GM12878 (cell line): Measurements from ENCODE around the gene RCC2. TPM values are rescaled to one million over a fixed set of nuclear protein-coding genes. Genes with fewer than 3 reads are reported as not detected.

Experiments
- ATAC-seq: fragments of 200-7000 bp; cut with Tn5 transposase; 3 replicates; pipeline ENCODE4 v1.9.1; 2020; ENCODE audit warnings: mild to moderate bottlenecking, moderate library complexity
- BruUV-seq: library from RNA; stranded (reverse); fragments of 400-500 nt; replicated peaks from 2 replicates; lab custom pipeline; 2021; lab: Mats Ljungman, UMichigan
- CTCF ChIA-PET: fragments of 300-600 bp; sonication (Branson Sonifier 250); formaldehyde crosslinking; extraction: SDS; loops from one replicate; lab custom pipeline; 2021; ENCODE audit warnings: inconsistent platforms; lab: Yijun Ruan, JAX
- POLR2A ChIA-PET: fragments of 350-600 bp; formaldehyde crosslinking; extraction: SDS; loops from one replicate; lab custom pipeline; 2021; ENCODE audit warnings: inconsistent platforms; lab: Charles Lee
- RAD21 ChIA-PET: fragments of 300-600 bp; sonication (Branson Sonifier 250); formaldehyde crosslinking; loops from one replicate; lab custom pipeline; 2023; ENCODE audit warnings: antibody characterized with exemption; ENCODE audit not compliant: unreplicated experiment; lab: Charles Lee
- SMC1A ChIA-PET: fragments of 300-600 bp; sonication (Branson Sonifier 250); formaldehyde crosslinking; loops from one replicate; lab custom pipeline; 2023; ENCODE audit not compliant: unreplicated experiment, uncharacterized antibody; lab: Charles Lee
- DNase-seq: peaks from one replicate; pipeline ENCODE4 v3.0.0-alpha.2; 2011; ENCODE audit warnings: low read depth, low spot score
- FAIRE-seq: peaks from 3 replicates; lab custom pipeline; 2011; peaks lifted over from hg19 to GRCh38; lab: Jason Lieb, UNC
- H2AFZ ChIP-seq: 2 replicates; pipeline ENCODE4 v1.6.0; 2011; ENCODE audit warnings: low read depth, low read length, control low read depth; ENCODE audit not compliant: control insufficient read depth
- H3K27ac ChIP-seq: 2 replicates; pipeline ENCODE4 v1.5.1; 2011; ENCODE audit warnings: control low read depth; ENCODE audit not compliant: control insufficient read depth, insufficient read depth
- H3K27me3 ChIP-seq, 2 experiments: replicated peaks in 1 of 2; 2 replicates each; pipeline versions ENCODE4 v1.6.0 to v1.6.1; 2011; ENCODE audit warnings: low read length in 1 of 2; ENCODE audit not compliant: control insufficient read depth in 2 of 2, insufficient read depth in 2 of 2
- H3K36me3 ChIP-seq, 2 experiments: 2 replicates each; pipeline ENCODE4 v1.5.1; 2011; ENCODE audit warnings: low read length in 1 of 2; ENCODE audit not compliant: control insufficient read depth in 2 of 2, insufficient read depth in 2 of 2
- H3K4me1 ChIP-seq: 2 replicates; pipeline ENCODE4 v1.6.1; 2011; ENCODE audit warnings: mild to moderate bottlenecking, low read length, moderate library complexity, mixed read lengths; ENCODE audit not compliant: control insufficient read depth, insufficient read depth
- H3K4me2 ChIP-seq: 2 replicates; pipeline ENCODE4 v1.6.0; 2011; ENCODE audit warnings: control low read depth; ENCODE audit not compliant: control insufficient read depth, insufficient read depth
- H3K4me3 ChIP-seq: fragments of 200-600 bp; sonication (generic); 2 replicates; pipeline ENCODE4 v1.5.1; 2016
- H3K79me2 ChIP-seq: 2 replicates; pipeline ENCODE4 v1.6.0; 2011; ENCODE audit warnings: low read length; ENCODE audit not compliant: control insufficient read depth, insufficient read depth
- H3K9ac ChIP-seq: 2 replicates; pipeline ENCODE4 v1.8.0; 2011; ENCODE audit warnings: low read length, control low read depth, mixed read lengths; ENCODE audit not compliant: control insufficient read depth, insufficient read depth
- H3K9me3 ChIP-seq: replicated peaks from 3 replicates; pipeline ENCODE4 v1.5.1; 2011; ENCODE audit warnings: mild to moderate bottlenecking, low read length; ENCODE audit not compliant: control insufficient read depth, insufficient read depth
- H4K20me1 ChIP-seq: 2 replicates; pipeline ENCODE4 v1.6.0; 2011; ENCODE audit not compliant: control insufficient read depth, insufficient read depth
- BCL11A ChIP-seq: IDR thresholded peaks from 2 replicates; pipeline ENCODE4 v1.6.1; 2011; ENCODE audit warnings: low read depth, low read length
- FOXM1 ChIP-seq: IDR thresholded peaks from 2 replicates; pipeline ENCODE4 v1.6.1; 2012; ENCODE audit warnings: low read depth, mild to moderate bottlenecking, inconsistent platforms, low read length, moderate library complexity
- KLF5 ChIP-seq: fragments of 450-650 bp; IDR thresholded peaks from 2 replicates; pipeline ENCODE4 v1.6.1; 2014; ENCODE audit warnings: mild to moderate bottlenecking; ENCODE audit not compliant: partially characterized antibody
- NFIC ChIP-seq: IDR thresholded peaks from 2 replicates; pipeline ENCODE4 v1.6.1; 2012; ENCODE audit warnings: low read depth, mild to moderate bottlenecking, inconsistent platforms, low read length, moderate library complexity
- PAX8 ChIP-seq: fragments of 450-650 bp; IDR thresholded peaks from 2 replicates; pipeline ENCODE4 v1.6.1; 2017; ENCODE audit warnings: mild to moderate bottlenecking, moderate library complexity
- SPI1 ChIP-seq: IDR thresholded peaks from 2 replicates; pipeline ENCODE4 v1.6.1; 2011; ENCODE audit warnings: low read depth, mild to moderate bottlenecking, low read length, moderate library complexity, borderline replicate concordance; ENCODE audit not compliant: insufficient read depth
- SREBF1 ChIP-seq: IDR thresholded peaks from 2 replicates; pipeline ENCODE4 v1.6.1; 2012; ENCODE audit warnings: mild to moderate bottlenecking, low read length
- ZBED1 ChIP-seq: IDR thresholded peaks from 2 replicates; pipeline ENCODE4 v1.6.1; 2016; ENCODE audit warnings: borderline replicate concordance
- ZNF622 ChIP-seq: fragments of 450-650 bp; IDR thresholded peaks from 2 replicates; pipeline ENCODE4 v1.6.1; 2017; ENCODE audit warnings: mild to moderate bottlenecking, inconsistent platforms
- WGBS: methylation state at CpG from one replicate; pipeline ENCODE4 v1.1.6; 2016; ENCODE audit warnings: low lambda C conversion rate; ENCODE audit not compliant: insufficient replicate concordance, insufficient coverage; ENCODE audit errors: missing lambda C conversion rate; 5-methylcytosine and 5-hydroxymethylcytosine counted together
- in situ Hi-C: fragments of 300-500 bp; cut with MboI; formaldehyde crosslinking; loops from 9 replicates; pipeline ENCODE4 v1.14.3; 2018; ENCODE audit warnings: mixed read lengths
- intact Hi-C: fragments of 100-400 bp; cut with micrococcal nuclease; formaldehyde crosslinking; loops from one replicate; pipeline ENCODE4 v1.14.2; 2022; ENCODE audit not compliant: unreplicated experiment
- polyA plus RNA-seq, 11 experiments: library from polyadenylated mRNA; depleted of rRNA in 4 of 11; unstranded in 6 of 11; stranded (reverse) in 5 of 11; fragments of >200 nt; fragmentation: Nextera tagmentation in 4 of 11; fragmentation: Illumina TruSeq in 1 of 11; extraction: Ambion mirVana in 4 of 11; extraction: Trizol in 1 of 11; gene quantifications; 1 replicate in 1 of 11; 2 replicates in 10 of 11; pipeline versions ENCODE4 v1.2.1 to v1.2.3, GENCODE V29; 2011 to 2016; ENCODE audit warnings: inconsistent platforms in 2 of 11, missing spikeins in 2 of 11, low read depth in 1 of 11
- total RNA-seq, 4 experiments: library from RNA; depleted of rRNA in 3 of 4; stranded (reverse); fragments of >200 nt in 3 of 4; fragmentation: Illumina TruSeq in 1 of 4; extraction: Trizol in 1 of 4; gene quantifications; 2 replicates each; pipeline versions ENCODE4 v1.2.1 to v1.2.3, GENCODE V29; 2013 to 2021
- TF ChIP-seq, protein P1 (sequence below): IDR thresholded peaks from 2 replicates; pipeline ENCODE4 v1.6.1; 2012; ENCODE audit warnings: mild to moderate bottlenecking, low read depth, low read length
- TF ChIP-seq, protein P2 (sequence below): fragments of 450-650 bp; IDR thresholded peaks from 2 replicates; pipeline ENCODE4 v1.6.1; 2016; ENCODE audit warnings: mild to moderate bottlenecking
- TF ChIP-seq, protein P3 (sequence below): IDR thresholded peaks from 2 replicates; pipeline ENCODE4 v1.6.1; 2011; ENCODE audit warnings: low read depth, low read length, improper control_type of control experiment, borderline replicate concordance
- TF ChIP-seq, protein P4 (sequence below): IDR thresholded peaks from 2 replicates; pipeline ENCODE4 v1.6.1; 2012; ENCODE audit warnings: low read depth, low read length, improper control_type of control experiment
- TF ChIP-seq, protein P5 (sequence below): fragments of 450-650 bp; conservative IDR thresholded peaks from 2 replicates; pipeline ENCODE4 v1.6.1; 2017; ENCODE audit warnings: mild to moderate bottlenecking, moderate library complexity
- TF ChIP-seq, protein P6 (sequence below): IDR thresholded peaks from 2 replicates; pipeline ENCODE4 v1.6.1; 2011; ENCODE audit warnings: borderline replicate concordance, low read depth, mild to moderate bottlenecking, moderate library complexity, low read length; ENCODE audit not compliant: insufficient read depth, poor library complexity, severe bottlenecking

The RCC2 gene
- total and polyA plus RNA-seq, 10 of the 15 experiments (the other 5 are each of a cell fraction or from before 2014, with no cell fraction given) = 10.7 to 176 (median 85.5) TPM

DNA sequence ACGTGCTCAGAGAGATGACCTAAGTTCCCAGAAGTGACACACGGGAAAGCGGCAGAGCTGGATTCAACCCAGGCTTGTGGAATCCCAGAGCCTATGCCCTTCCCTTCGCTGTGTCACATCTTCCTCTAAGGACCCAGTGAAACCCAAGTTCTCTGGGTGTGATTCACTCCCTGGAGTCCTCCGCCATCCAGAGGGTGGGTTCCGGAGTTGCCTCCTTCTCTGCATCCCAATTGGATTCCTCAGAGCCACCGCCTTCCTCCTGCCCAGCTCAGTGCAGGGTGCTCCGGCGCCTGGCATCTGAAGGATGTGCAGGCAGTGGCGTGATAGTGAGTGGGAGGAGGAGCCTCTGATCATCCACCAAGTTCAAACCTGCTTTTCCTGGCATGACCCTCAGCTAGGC, 20.7 kb upstream of the RCC2 start:
- Histone ChIP-seq H3K27ac (no peak overlapping the region), H3K79me2 (no peaks in the 10 kb centered on the region), H3K36me3 (no peaks in the 10 kb centered on the region), H3K4me1 (no peaks in the 10 kb centered on the region), H3K9me3 (no peaks in the 10 kb centered on the region), H3K27me3 (no peaks in the 10 kb centered on the region), H4K20me1 (no peaks in the 10 kb centered on the region), H3K4me3 (no peak overlapping the region), H2AFZ (no peak overlapping the region), H3K4me2 (no peak overlapping the region), H3K9ac (no peak overlapping the region)
- ChIA-PET POLR2A (no interaction called here), RAD21 (no interaction called here), SMC1A (no interaction called here), CTCF (no interaction called here)
- WGBS = 72% methylated on average over 10 of the region's 10 CpGs
- DNase-seq = no peak
- in situ Hi-C loops = no loop called here
- BruUV-seq = no TSS peak
- no peak for ATAC-seq
- intact Hi-C loops = no loop called here
- FAIRE-seq = no peak
- no peak for TF ChIP-seq KLF5
- TF ChIP-seq, protein P1, sequence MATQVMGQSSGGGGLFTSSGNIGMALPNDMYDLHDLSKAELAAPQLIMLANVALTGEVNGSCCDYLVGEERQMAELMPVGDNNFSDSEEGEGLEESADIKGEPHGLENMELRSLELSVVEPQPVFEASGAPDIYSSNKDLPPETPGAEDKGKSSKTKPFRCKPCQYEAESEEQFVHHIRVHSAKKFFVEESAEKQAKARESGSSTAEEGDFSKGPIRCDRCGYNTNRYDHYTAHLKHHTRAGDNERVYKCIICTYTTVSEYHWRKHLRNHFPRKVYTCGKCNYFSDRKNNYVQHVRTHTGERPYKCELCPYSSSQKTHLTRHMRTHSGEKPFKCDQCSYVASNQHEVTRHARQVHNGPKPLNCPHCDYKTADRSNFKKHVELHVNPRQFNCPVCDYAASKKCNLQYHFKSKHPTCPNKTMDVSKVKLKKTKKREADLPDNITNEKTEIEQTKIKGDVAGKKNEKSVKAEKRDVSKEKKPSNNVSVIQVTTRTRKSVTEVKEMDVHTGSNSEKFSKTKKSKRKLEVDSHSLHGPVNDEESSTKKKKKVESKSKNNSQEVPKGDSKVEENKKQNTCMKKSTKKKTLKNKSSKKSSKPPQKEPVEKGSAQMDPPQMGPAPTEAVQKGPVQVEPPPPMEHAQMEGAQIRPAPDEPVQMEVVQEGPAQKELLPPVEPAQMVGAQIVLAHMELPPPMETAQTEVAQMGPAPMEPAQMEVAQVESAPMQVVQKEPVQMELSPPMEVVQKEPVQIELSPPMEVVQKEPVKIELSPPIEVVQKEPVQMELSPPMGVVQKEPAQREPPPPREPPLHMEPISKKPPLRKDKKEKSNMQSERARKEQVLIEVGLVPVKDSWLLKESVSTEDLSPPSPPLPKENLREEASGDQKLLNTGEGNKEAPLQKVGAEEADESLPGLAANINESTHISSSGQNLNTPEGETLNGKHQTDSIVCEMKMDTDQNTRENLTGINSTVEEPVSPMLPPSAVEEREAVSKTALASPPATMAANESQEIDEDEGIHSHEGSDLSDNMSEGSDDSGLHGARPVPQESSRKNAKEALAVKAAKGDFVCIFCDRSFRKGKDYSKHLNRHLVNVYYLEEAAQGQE = no peak
- TF ChIP-seq ZBED1 = no peak
- no peak for TF ChIP-seq BCL11A
- no peak for TF ChIP-seq FOXM1
- TF ChIP-seq SREBF1 = no peak
- TF ChIP-seq, protein P2, sequence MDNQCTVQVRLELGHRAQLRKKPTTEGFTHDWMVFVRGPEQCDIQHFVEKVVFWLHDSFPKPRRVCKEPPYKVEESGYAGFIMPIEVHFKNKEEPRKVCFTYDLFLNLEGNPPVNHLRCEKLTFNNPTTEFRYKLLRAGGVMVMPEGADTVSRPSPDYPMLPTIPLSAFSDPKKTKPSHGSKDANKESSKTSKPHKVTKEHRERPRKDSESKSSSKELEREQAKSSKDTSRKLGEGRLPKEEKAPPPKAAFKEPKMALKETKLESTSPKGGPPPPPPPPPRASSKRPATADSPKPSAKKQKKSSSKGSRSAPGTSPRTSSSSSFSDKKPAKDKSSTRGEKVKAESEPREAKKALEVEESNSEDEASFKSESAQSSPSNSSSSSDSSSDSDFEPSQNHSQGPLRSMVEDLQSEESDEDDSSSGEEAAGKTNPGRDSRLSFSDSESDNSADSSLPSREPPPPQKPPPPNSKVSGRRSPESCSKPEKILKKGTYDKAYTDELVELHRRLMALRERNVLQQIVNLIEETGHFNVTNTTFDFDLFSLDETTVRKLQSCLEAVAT = no peak
- TF ChIP-seq NFIC = no peak
- TF ChIP-seq, protein P3, sequence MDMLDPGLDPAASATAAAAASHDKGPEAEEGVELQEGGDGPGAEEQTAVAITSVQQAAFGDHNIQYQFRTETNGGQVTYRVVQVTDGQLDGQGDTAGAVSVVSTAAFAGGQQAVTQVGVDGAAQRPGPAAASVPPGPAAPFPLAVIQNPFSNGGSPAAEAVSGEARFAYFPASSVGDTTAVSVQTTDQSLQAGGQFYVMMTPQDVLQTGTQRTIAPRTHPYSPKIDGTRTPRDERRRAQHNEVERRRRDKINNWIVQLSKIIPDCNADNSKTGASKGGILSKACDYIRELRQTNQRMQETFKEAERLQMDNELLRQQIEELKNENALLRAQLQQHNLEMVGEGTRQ = no peak
- TF ChIP-seq ZNF622 = no peak
- TF ChIP-seq, protein P4, sequence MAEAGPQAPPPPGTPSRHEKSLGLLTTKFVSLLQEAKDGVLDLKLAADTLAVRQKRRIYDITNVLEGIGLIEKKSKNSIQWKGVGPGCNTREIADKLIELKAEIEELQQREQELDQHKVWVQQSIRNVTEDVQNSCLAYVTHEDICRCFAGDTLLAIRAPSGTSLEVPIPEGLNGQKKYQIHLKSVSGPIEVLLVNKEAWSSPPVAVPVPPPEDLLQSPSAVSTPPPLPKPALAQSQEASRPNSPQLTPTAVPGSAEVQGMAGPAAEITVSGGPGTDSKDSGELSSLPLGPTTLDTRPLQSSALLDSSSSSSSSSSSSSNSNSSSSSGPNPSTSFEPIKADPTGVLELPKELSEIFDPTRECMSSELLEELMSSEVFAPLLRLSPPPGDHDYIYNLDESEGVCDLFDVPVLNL = no peak
- TF ChIP-seq, protein P5, sequence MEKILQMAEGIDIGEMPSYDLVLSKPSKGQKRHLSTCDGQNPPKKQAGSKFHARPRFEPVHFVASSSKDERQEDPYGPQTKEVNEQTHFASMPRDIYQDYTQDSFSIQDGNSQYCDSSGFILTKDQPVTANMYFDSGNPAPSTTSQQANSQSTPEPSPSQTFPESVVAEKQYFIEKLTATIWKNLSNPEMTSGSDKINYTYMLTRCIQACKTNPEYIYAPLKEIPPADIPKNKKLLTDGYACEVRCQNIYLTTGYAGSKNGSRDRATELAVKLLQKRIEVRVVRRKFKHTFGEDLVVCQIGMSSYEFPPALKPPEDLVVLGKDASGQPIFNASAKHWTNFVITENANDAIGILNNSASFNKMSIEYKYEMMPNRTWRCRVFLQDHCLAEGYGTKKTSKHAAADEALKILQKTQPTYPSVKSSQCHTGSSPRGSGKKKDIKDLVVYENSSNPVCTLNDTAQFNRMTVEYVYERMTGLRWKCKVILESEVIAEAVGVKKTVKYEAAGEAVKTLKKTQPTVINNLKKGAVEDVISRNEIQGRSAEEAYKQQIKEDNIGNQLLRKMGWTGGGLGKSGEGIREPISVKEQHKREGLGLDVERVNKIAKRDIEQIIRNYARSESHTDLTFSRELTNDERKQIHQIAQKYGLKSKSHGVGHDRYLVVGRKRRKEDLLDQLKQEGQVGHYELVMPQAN = no peak
- no peak for TF ChIP-seq PAX8
- TF ChIP-seq SPI1 = no peak
- TF ChIP-seq, protein P6, sequence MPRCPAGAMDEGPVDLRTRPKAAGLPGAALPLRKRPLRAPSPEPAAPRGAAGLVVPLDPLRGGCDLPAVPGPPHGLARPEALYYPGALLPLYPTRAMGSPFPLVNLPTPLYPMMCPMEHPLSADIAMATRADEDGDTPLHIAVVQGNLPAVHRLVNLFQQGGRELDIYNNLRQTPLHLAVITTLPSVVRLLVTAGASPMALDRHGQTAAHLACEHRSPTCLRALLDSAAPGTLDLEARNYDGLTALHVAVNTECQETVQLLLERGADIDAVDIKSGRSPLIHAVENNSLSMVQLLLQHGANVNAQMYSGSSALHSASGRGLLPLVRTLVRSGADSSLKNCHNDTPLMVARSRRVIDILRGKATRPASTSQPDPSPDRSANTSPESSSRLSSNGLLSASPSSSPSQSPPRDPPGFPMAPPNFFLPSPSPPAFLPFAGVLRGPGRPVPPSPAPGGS = no peak
